K562 (cell line): Measurements from ENCODE around the gene HBM. TPM values are rescaled to one million over a fixed set of nuclear protein-coding genes. Genes with fewer than 3 reads are reported as not detected.

ENCODE experiments used
- ATF1 ChIP-seq, 2 experiments: fragments of 450-650 bp in 1 of 2; IDR thresholded peaks; 2 replicates each; pipeline ENCODE4 v1.6.1; 2016; ENCODE audit warnings: missing compliant biosample characterization in 1 of 2, missing genetic modification characterization in 1 of 2
- BCOR ChIP-seq: fragments of 450-650 bp; IDR thresholded peaks from 2 replicates; pipeline ENCODE4 v1.6.1; 2016
- CCNT2 ChIP-seq: IDR thresholded peaks from 2 replicates; pipeline ENCODE4 v1.6.1; 2011; ENCODE audit warnings: borderline replicate concordance, low read depth, mild to moderate bottlenecking, moderate library complexity, mixed read lengths, low read length; ENCODE audit not compliant: insufficient read length; ENCODE audit errors: extremely low read depth
- CHCHD3 ChIP-seq: fragments of 250-450 bp; sonication (Bioruptor Pico); IDR thresholded peaks from 2 replicates; pipeline ENCODE4 v2.1.2; 2022; ENCODE audit warnings: mild to moderate bottlenecking
- FUS ChIP-seq: fragments of 200-400 bp; formaldehyde crosslinking; optimal IDR thresholded peaks from 2 replicates; pipeline ENCODE3; 2017; ENCODE audit warnings: low read depth, low read length
- HCFC1 ChIP-seq: IDR thresholded peaks from 2 replicates; pipeline ENCODE4 v1.6.1; 2012; ENCODE audit warnings: low read depth, low read length, improper control_type of control experiment
- HMGN3 ChIP-seq: IDR thresholded peaks from 2 replicates; pipeline ENCODE4 v1.6.1; 2011; ENCODE audit warnings: borderline replicate concordance, low read depth, mild to moderate bottlenecking, mixed read lengths, low read length; ENCODE audit not compliant: insufficient read length; ENCODE audit errors: extremely low read depth
- MXI1 ChIP-seq: IDR thresholded peaks from 2 replicates; pipeline ENCODE4 v1.6.1; 2011; ENCODE audit warnings: low read depth, mild to moderate bottlenecking, improper control_type of control experiment, low read length
- POLR2A ChIP-seq: fragments of 450-650 bp; conservative IDR thresholded peaks from 2 replicates; pipeline ENCODE4 v1.6.1; 2016
- RBM25 ChIP-seq: fragments of 200-400 bp; formaldehyde crosslinking; IDR thresholded peaks from 2 replicates; pipeline ENCODE4 v1.6.1; 2018; ENCODE audit warnings: low read length, low read depth, moderate library complexity; ENCODE audit not compliant: severe bottlenecking
- TAF9B ChIP-seq: fragments of 450-650 bp; IDR thresholded peaks from 2 replicates; pipeline ENCODE4 v1.6.1; 2018; ENCODE audit warnings: mild to moderate bottlenecking; ENCODE audit not compliant: partially characterized antibody
- polyA plus RNA-seq, 8 experiments: library from polyadenylated mRNA; depleted of rRNA in 4 of 8; stranded (reverse) in 5 of 8; unstranded in 3 of 8; fragments of >200 nt; fragmentation: Nextera tagmentation in 2 of 8; fragmentation: Illumina TruSeq in 1 of 8; extraction: Ambion mirVana in 2 of 8; extraction: Trizol in 1 of 8; gene quantifications; 2 replicates each; pipeline versions ENCODE4 v1.2.1 to v1.2.3, GENCODE V29; 2011 to 2014; ENCODE audit warnings: inconsistent platforms in 1 of 8, missing spikeins in 1 of 8
- total RNA-seq, 7 experiments: library from RNA; depleted of rRNA in 6 of 7; stranded (reverse); fragments of >200 nt in 6 of 7; fragmentation: Illumina TruSeq in 2 of 7; extraction: Trizol in 2 of 7; gene quantifications; 2 replicates each; pipeline versions ENCODE4 v1.2.1 to v1.2.3, GENCODE V29; 2011 to 2021; ENCODE audit warnings: low replicate concordance in 1 of 7
- TF ChIP-seq, protein P1 (sequence below), 2 experiments: IDR thresholded peaks; 2 replicates each; pipeline ENCODE4 v1.6.1; 2012; ENCODE audit warnings: improper control_type of control experiment in 2 of 2, low read depth in 2 of 2, low read length in 2 of 2, borderline replicate concordance in 1 of 2
- TF ChIP-seq, protein P2 (sequence below): sonication (generic); formaldehyde crosslinking; IDR thresholded peaks from 2 replicates; pipeline ENCODE4 v1.8.1; 2023; ENCODE audit warnings: mild to moderate bottlenecking, missing genetic modification reagents
- TF ChIP-seq, protein P3 (sequence below), 2 experiments: fragments of 450-650 bp; formaldehyde crosslinking in 1 of 2; IDR thresholded peaks; 2 replicates each; pipeline versions ENCODE4 v1.4.0 to v1.6.1; 2014 to 2020; ENCODE audit warnings: mild to moderate bottlenecking in 2 of 2, borderline replicate concordance in 1 of 2, low read depth in 1 of 2

HBM gene
- total and polyA plus RNA-seq, 9 of the 15 experiments (the other 6 are each of a cell fraction or from before 2014, with no cell fraction given) = not detected

DNA sequence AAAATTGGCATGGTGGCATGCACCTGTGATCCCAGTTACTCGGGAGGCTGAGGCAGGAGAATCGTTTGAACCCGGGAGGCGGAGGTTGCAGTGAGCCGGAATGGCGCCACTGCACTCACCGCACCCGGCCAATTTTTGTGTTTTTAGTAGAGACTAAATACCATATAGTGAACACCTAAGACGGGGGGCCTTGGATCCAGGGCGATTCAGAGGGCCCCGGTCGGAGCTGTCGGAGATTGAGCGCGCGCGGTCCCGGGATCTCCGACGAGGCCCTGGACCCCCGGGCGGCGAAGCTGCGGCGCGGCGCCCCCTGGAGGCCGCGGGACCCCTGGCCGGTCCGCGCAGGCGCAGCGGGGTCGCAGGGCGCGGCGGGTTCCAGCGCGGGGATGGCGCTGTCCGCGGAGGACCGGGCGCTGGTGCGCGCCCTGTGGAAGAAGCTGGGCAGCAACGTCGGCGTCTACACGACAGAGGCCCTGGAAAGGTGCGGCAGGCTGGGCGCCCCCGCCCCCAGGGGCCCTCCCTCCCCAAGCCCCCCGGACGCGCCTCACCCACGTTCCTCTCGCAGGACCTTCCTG is 14.4 kb downstream of the HBM start, which contains the start of gene HBQ1 (continued):
- TF ChIP-seq, protein P1, sequence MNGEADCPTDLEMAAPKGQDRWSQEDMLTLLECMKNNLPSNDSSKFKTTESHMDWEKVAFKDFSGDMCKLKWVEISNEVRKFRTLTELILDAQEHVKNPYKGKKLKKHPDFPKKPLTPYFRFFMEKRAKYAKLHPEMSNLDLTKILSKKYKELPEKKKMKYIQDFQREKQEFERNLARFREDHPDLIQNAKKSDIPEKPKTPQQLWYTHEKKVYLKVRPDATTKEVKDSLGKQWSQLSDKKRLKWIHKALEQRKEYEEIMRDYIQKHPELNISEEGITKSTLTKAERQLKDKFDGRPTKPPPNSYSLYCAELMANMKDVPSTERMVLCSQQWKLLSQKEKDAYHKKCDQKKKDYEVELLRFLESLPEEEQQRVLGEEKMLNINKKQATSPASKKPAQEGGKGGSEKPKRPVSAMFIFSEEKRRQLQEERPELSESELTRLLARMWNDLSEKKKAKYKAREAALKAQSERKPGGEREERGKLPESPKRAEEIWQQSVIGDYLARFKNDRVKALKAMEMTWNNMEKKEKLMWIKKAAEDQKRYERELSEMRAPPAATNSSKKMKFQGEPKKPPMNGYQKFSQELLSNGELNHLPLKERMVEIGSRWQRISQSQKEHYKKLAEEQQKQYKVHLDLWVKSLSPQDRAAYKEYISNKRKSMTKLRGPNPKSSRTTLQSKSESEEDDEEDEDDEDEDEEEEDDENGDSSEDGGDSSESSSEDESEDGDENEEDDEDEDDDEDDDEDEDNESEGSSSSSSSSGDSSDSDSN (IDR thresholded peaks at IDR 0.05; ENCODE audit: borderline replicate concordance in 1 of 2, low read depth in 2 of 2, low read length in 2 of 2) = peak in 1 of 2 experiments; percentile 58; a peak in 2 of 4 replicates
- TF ChIP-seq HCFC1 (peak; percentile 28; the same call in 1 of the 2 replicates), POLR2A (peak; percentile 47; the same call in 1 of the 2 replicates), ATF1 (CRISPR knock-in tag; IDR thresholded peaks at IDR 0.05) (no peak), ATF1 (tag; IDR thresholded peaks at IDR 0.05) (0 out of 2 replicates have a peak, but pooled peaks have one; percentile 32), HMGN3 (peak; percentile 77), FUS (peak; percentile 18), CHCHD3 (CRISPR knock-in tag) (no peak), RBM25 (peak; percentile 19), TAF9B (no peak), CCNT2 (peak; percentile 67), MXI1 (no peak), BCOR (peak; percentile 76)
- TF ChIP-seq, protein P2, sequence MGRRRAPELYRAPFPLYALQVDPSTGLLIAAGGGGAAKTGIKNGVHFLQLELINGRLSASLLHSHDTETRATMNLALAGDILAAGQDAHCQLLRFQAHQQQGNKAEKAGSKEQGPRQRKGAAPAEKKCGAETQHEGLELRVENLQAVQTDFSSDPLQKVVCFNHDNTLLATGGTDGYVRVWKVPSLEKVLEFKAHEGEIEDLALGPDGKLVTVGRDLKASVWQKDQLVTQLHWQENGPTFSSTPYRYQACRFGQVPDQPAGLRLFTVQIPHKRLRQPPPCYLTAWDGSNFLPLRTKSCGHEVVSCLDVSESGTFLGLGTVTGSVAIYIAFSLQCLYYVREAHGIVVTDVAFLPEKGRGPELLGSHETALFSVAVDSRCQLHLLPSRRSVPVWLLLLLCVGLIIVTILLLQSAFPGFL (CRISPR knock-in tag) = 0 out of 2 replicates have a peak, but pooled peaks have one; percentile 74
- TF ChIP-seq, protein P3, sequence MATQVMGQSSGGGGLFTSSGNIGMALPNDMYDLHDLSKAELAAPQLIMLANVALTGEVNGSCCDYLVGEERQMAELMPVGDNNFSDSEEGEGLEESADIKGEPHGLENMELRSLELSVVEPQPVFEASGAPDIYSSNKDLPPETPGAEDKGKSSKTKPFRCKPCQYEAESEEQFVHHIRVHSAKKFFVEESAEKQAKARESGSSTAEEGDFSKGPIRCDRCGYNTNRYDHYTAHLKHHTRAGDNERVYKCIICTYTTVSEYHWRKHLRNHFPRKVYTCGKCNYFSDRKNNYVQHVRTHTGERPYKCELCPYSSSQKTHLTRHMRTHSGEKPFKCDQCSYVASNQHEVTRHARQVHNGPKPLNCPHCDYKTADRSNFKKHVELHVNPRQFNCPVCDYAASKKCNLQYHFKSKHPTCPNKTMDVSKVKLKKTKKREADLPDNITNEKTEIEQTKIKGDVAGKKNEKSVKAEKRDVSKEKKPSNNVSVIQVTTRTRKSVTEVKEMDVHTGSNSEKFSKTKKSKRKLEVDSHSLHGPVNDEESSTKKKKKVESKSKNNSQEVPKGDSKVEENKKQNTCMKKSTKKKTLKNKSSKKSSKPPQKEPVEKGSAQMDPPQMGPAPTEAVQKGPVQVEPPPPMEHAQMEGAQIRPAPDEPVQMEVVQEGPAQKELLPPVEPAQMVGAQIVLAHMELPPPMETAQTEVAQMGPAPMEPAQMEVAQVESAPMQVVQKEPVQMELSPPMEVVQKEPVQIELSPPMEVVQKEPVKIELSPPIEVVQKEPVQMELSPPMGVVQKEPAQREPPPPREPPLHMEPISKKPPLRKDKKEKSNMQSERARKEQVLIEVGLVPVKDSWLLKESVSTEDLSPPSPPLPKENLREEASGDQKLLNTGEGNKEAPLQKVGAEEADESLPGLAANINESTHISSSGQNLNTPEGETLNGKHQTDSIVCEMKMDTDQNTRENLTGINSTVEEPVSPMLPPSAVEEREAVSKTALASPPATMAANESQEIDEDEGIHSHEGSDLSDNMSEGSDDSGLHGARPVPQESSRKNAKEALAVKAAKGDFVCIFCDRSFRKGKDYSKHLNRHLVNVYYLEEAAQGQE (IDR thresholded peaks at IDR 0.05; ENCODE audit: borderline replicate concordance) = peak; percentile 82
- TF ChIP-seq, protein P3 (CRISPR knock-in tag; IDR thresholded peaks at IDR 0.05; ENCODE audit: low read depth) = 0 out of 2 replicates have a peak, but pooled peaks have one; percentile 43
